Urinary bladder (tissue), 4 donors: ENCODE measurements around the gene HSDL2. TPM values are rescaled to one million over a fixed set of nuclear protein-coding genes. Genes with fewer than 3 reads are reported as not detected.
"Not testable (repeated sequence)": the region's sequence is repeated elsewhere in the genome, so short reads cannot be mapped to it uniquely, and the experiment has no call there.

ENCODE experiments used
- DNase-seq: peaks from one replicate; pipeline ENCODE4 v3.0.0-alpha.2; 2015; ENCODE audit errors: extremely low spot score
- H3K27ac ChIP-seq: one replicate; pipeline ENCODE4 v1.5.1; 2013; ENCODE audit warnings: low read depth, mild to moderate bottlenecking, moderate library complexity
- H3K36me3 ChIP-seq: one replicate; pipeline ENCODE4 v1.6.1; 2013; ENCODE audit warnings: mild to moderate bottlenecking, moderate library complexity; ENCODE audit not compliant: insufficient read depth
- H3K4me1 ChIP-seq: one replicate; pipeline ENCODE4 v1.6.1; 2013; ENCODE audit warnings: mild to moderate bottlenecking, moderate library complexity; ENCODE audit not compliant: insufficient read depth
- H3K4me3 ChIP-seq: one replicate; pipeline ENCODE4 v1.5.1; 2013; ENCODE audit warnings: low read depth, low read length
- WGBS: extraction: QIAGEN DNeasy Blood & Tissue Kit; methylation state at CpG from one replicate; pipeline ENCODE4 v1.1.7; 2013; 5-methylcytosine and 5-hydroxymethylcytosine counted together
- polyA plus RNA-seq: library from polyadenylated mRNA; stranded (reverse); fragments of 200-250 nt; gene quantifications from one replicate; pipeline ENCODE4 v1.2.3, GENCODE V29; 2013
- total RNA-seq: library from RNA; depleted of rRNA; stranded (reverse); fragments of >200 nt; gene quantifications from one replicate; pipeline ENCODE4 v1.2.3, GENCODE V29; 2014
- donor health status: healthy with polysubstance abuse.
- donor health status: healthy.

HSDL2 gene
- total and polyA plus RNA-seq, 2 donors, result 31.3 to 63.5 TPM

DNA sequence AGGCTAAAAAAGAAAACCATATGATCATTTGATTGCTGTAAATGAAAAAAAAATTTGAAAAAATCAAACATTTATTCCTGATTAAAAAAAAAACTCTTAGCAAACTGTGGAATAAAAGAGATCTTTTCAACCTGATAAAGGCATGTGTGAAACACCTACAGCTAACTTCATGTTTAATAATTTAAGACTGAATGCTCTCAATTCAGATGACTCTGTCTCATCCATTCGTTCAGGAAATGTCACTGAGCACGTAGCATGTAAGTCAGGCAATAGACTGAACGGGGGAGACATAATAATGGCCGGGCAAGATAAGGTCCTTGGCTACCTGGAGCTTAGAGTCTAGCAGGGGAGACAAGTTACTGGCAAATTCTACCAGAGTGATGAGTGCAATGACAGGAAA is 132.5 kb downstream of the HSDL2 start:
- 87% methylated on average over 3 of the region's 4 CpGs for WGBS
- not testable (repeated sequence) for DNase-seq, H3K36me3 ChIP-seq, H3K4me3 ChIP-seq, H3K4me1 ChIP-seq, H3K27ac ChIP-seq

DNA sequence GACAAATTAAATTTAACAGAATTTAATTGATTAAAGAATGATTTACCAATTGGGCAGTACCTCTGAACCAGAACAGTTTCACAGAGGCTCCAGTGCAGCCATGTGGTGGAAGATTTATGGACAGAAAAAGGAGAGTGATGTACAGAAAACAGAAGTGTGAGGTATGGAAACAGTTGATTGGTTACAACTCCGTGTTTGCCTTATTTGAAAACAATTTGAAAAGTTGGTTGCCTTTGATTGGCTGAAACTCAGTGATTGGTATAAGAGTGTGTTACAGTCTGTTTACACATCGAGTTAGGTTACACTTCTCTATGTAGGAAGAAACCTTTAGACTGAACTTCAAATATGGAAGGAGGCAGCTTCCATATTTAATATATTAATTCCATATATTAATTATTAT is 136.9 kb downstream of the HSDL2 start:
- Histone ChIP-seq H3K27ac (no peak overlapping the region), H3K4me3 (no peak overlapping the region), H3K4me1 (no peaks in the 10 kb centered on the region), H3K36me3 (no peaks in the 10 kb centered on the region)
- no peak for DNase-seq
- 95% methylated on average over 2 of the region's 2 CpGs for WGBS

DNA sequence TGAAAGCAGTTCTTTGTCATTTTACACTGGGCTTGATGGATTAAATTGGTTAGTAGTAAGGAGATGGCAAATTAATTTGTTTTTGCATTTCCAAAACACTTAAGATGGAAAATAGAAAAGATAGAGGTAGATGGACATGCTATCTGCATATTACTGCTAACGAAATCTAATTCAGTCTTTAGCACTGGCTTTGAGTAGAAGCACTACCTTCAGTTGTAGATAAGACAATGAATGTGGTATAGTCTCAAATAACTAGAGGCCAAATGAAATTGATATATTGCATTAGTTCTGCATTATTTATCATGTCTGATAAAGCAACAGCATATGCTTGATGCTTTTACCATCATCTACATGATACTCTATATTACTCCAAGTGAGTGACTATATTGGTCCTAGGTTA is 140.2 kb downstream of the HSDL2 start:
- no peaks in the 10 kb centered on the region for H3K36me3 ChIP-seq
- no peak overlapping the region for H3K27ac ChIP-seq
- H3K4me3 ChIP-seq, result no peak overlapping the region
- H3K4me1 ChIP-seq, result no peaks in the 10 kb centered on the region
- DNase-seq, result no peak
- WGBS, result 99% methylated on average over 1 of the region's 1 CpG

DNA sequence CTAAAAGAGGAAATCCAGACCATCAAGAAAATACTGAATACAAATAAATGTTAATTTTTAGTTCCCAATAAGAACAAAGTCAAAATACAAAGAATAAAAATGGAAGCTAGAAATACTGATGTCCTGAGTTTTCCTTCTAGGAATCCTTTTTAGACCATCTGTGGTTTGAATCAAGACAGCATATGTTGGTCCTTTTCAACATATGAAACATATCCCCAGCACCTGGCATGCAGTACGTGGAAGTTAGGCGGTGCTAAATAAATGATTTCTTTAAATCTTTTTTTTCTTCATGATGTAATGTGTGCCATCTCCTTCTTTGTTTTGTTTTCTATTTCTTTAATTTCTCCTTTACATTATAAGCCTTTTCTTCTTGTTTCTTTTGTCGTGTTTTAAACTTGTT is 140.7 kb downstream of the HSDL2 start:
- no peak overlapping the region for H3K27ac ChIP-seq
- DNase-seq, result no peak
- H3K4me3 ChIP-seq, result no peak overlapping the region
- H3K4me1 ChIP-seq, result no peaks in the 10 kb centered on the region
- no peaks in the 10 kb centered on the region for H3K36me3 ChIP-seq
- WGBS, result 59% methylated on average over 3 of the region's 3 CpGs

Other genes starting within 250 kb of the HSDL2 start
- 19.9 TPM for gene SUSD1, start 204.8 kb upstream of the HSDL2 start, total RNA-seq
- gene SUSD1, start 204.8 kb upstream of the HSDL2 start, polyA plus RNA-seq, result 7.5 TPM
- 59.9 TPM for gene PTBP3, start 46.5 kb upstream of the HSDL2 start, total RNA-seq
- gene PTBP3, start 46.5 kb upstream of the HSDL2 start, polyA plus RNA-seq, result 12.0 TPM
- gene KIAA1958, start 106.7 kb downstream of the HSDL2 start, total RNA-seq, result 11.3 TPM
- gene KIAA1958, start 106.7 kb downstream of the HSDL2 start, polyA plus RNA-seq, result 1.3 TPM